ENCODE data around the gene DDX20. TPM values are rescaled to one million over a fixed set of nuclear protein-coding genes. Genes with fewer than 3 reads are reported as not detected.
A peak's percentile ranks its signal among the peaks of the same experiment; 100 is the strongest.

Gene DDX20
- total and polyA plus RNA-seq, 2 of the 8 experiments (the other 6 are each of a cell fraction or from before 2014, with no cell fraction given): 7.5 to 24.7 TPM

GRCh38 chr1:111813440-111814304, 58.0 kb downstream of the DDX20 start:
- FAIRE-seq (no peak), DNase-seq (ENCODE audit: low read depth in 1 of 2, low spot score in 2 of 2) (no peak)
- Histone ChIP-seq H3K56ac (replicated peaks; ENCODE audit: insufficient read length, low read depth, low read length) (no peak overlapping the region), H3K4me3 (ENCODE audit: extremely low read depth in 1 of 4, insufficient read depth in 2 of 4, low read depth in 3 of 4, low read length in 4 of 4) (no peak overlapping the region), H4K8ac (ENCODE audit: extremely low read depth, insufficient read depth, low read length) (no peak overlapping the region), H3K79me1 (ENCODE audit: low read depth, low read length) (no peaks in the 10 kb centered on the region), H3K36me3 (ENCODE audit: control insufficient read depth in 2 of 4, insufficient read depth in 4 of 4, low read length in 3 of 4) (no peaks in the 10 kb centered on the region), H4K5ac (ENCODE audit: insufficient read length, low read depth, low read length) (no peak overlapping the region), H2BK15ac (ENCODE audit: low read length) (no peak overlapping the region), H2BK5ac (ENCODE audit: low read depth, low read length) (no peak overlapping the region), H3K27ac (ENCODE audit: low read depth, low read length) (no peak overlapping the region), H2AFZ (ENCODE audit: low read length) (no peak overlapping the region), H2BK20ac (ENCODE audit: low read length) (no peak overlapping the region), H2AK5ac (ENCODE audit: low read depth, low read length) (no peak overlapping the region), H3K14ac (ENCODE audit: insufficient read length) (no peak overlapping the region), H3K18ac (ENCODE audit: extremely low read depth, low read length) (no peak overlapping the region), H2BK12ac (ENCODE audit: low read depth, low read length) (no peak overlapping the region), H4K91ac (replicated peaks; ENCODE audit: insufficient read length, low read length) (no peak overlapping the region), H3K27me3 (replicated peaks in 1 of 4; ENCODE audit: control insufficient read depth in 3 of 4, extremely low read depth in 1 of 4, insufficient read depth in 3 of 4, low read length in 3 of 4) (no peaks in the 10 kb centered on the region), H3K23ac (ENCODE audit: insufficient read length) (no peak overlapping the region), H4K20me1 (replicated peaks in 1 of 2; ENCODE audit: control insufficient read depth in 1 of 2, insufficient read depth in 2 of 2, low read length in 2 of 2) (no peaks in the 10 kb centered on the region), H3K9ac (replicated peaks in 1 of 4; ENCODE audit: extremely low read depth in 1 of 4, low read depth in 3 of 4, low read length in 3 of 4) (no peak overlapping the region), H3K23me2 (ENCODE audit: low read depth, low read length) (no peaks in the 10 kb centered on the region), H2BK120ac (replicated peaks; ENCODE audit: low read depth, low read length) (no peak overlapping the region), H3K79me2 (ENCODE audit: control insufficient read depth in 1 of 2, insufficient read depth in 2 of 2, low read length in 2 of 2) (no peaks in the 10 kb centered on the region), H3K9me3 (ENCODE audit: insufficient read depth in 2 of 2, low read depth in 1 of 2, low read length in 1 of 2) (no peaks in the 10 kb centered on the region), H3K4ac (replicated peaks; ENCODE audit: insufficient read length, low read depth, low read length) (no peak overlapping the region), H3K4me1 (replicated peaks in 1 of 4; ENCODE audit: control insufficient read depth in 3 of 4, insufficient read depth in 4 of 4, low read length in 3 of 4) (no peaks in the 10 kb centered on the region), H3K4me2 (ENCODE audit: insufficient read depth in 1 of 2, low read depth in 2 of 2, low read length in 2 of 2) (no peak overlapping the region)
- TF ChIP-seq ZNF274 (IDR thresholded peaks at IDR 0.05; ENCODE audit: borderline replicate concordance, extremely low read depth, low read length) (no peak), CTCF (IDR thresholded peaks at IDR 0.05; ENCODE audit: control extremely low read depth in 1 of 3, insufficient read depth in 1 of 3, low read depth in 1 of 3, low read length in 3 of 3) (peak; percentile 10 to 36 (median 11); a peak in 3 of 4 replicates), NANOG (IDR thresholded peaks at IDR 0.05; ENCODE audit: insufficient read depth, low read depth, low read length, poor library complexity, severe bottlenecking) (no peak), YY1 (IDR thresholded peaks at IDR 0.05; ENCODE audit: low read depth, low read length) (no peak), RAD21 (IDR thresholded peaks at IDR 0.05 in 1 of 2, conservative IDR thresholded peaks at IDR 0.05 in 1 of 2; ENCODE audit: low read depth in 2 of 2, low read length in 2 of 2) (peak in 1 of 2 experiments; percentile 27; a peak in 1 of 4 replicates), TBP (IDR thresholded peaks at IDR 0.05; ENCODE audit: low read depth, low read length) (no peak), RFX5 (IDR thresholded peaks at IDR 0.05; ENCODE audit: borderline replicate concordance, low read depth, low read length) (no peak)
- 79% methylated on average over 16 of the region's 16 CpGs; no CpG with 5 or more reads in 1 of the 2 experiments for WGBS, 2 experiments (ENCODE audit: extremely low coverage in 1 of 2, insufficient coverage in 1 of 2, insufficient read length in 1 of 2, insufficient replicate concordance in 2 of 2, low coverage in 1 of 2, low lambda C conversion rate in 2 of 2, missing lambda C conversion rate in 1 of 2)
- ChIA-PET POLR2A (ENCODE audit: partially characterized antibody) (no interaction called here), CTCF (ENCODE audit: partially characterized antibody) (interaction anchor here (0.7 to 2.2 kb wide), 7 partner anchors 11 to 608 kb away, joined by 3 to 10 read pairs (median 3); no protein-coding TSS in a partner anchor)
